GM04504 (cell line): ENCODE measurements around the gene LRRC3B.
"Not testable (repeated sequence)": the region's sequence is repeated elsewhere in the genome, so short reads cannot be mapped to it uniquely, and the experiment has no call there.

Experiments
- DNase-seq: peaks from one replicate; pipeline ENCODE4 v3.0.0-alpha.2; 2012; ENCODE audit warnings: low read depth

The LRRC3B gene, protein sequence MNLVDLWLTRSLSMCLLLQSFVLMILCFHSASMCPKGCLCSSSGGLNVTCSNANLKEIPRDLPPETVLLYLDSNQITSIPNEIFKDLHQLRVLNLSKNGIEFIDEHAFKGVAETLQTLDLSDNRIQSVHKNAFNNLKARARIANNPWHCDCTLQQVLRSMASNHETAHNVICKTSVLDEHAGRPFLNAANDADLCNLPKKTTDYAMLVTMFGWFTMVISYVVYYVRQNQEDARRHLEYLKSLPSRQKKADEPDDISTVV

DNA sequence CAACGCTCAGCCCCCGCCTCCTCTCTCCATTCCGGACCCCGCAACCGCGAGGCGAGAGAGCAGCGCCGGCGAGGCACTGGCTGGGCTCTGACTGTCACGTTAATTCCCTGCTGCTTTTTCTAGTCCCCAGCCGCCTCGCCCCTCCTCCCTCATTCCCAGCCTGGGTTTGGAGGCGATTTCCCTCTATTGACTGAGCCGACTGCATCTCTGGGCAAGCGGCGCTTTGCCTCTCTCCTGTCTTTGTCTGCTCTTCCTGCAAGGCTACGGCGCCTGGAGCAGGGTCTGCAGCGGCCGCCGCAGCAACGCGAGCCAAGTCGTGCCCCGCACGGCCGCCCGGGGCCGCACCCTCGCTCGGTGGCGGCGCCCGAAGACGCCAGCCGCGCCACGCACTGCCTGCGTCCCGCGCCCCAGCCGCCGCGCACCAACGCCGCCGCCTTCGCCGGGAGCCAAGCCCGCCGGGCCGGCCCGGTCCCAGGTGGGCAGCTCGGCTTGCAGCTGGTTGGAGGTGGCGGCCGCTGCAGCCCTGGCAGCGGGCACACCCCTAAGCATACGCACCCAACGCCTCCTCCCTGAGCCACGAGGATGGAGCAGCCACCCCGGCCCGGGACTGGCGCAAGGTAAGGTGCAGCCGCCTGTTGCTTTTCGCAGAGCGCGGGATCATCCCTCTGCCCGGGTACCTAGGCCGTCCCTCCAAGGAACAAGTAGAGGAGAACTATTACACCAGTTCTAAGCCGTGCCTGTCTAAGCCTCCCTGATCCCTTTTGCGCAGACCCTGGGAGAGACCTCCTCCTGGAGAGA, at the start of gene LRRC3B:
Gene LRRC3B, plus strand, starts transcription at position 152 of the 798 bp plus-strand sequence. CDS start 86,901 bp downstream, outside the sequence.
- DNase-seq, result no peak

DNA sequence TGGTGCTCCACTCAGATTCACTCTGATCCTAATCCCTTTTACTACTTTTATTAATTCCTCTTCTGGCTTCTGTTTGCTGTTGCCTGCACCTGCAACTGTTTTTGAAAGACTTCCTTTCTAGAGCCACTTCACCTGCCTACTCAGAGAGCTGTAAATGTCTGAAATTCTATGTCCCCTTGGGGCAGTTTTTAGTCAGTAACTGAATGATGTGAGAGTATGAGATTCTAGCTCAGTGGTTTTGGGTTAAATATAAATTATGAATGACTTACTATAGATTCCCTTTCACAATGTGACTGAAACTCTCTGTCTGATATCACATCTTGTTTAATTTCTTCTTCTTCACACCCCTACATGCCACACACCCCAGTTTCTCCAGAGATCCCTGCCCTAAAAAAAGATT, 47.8 kb upstream of the LRRC3B start:
- DNase-seq, result no peak

DNA sequence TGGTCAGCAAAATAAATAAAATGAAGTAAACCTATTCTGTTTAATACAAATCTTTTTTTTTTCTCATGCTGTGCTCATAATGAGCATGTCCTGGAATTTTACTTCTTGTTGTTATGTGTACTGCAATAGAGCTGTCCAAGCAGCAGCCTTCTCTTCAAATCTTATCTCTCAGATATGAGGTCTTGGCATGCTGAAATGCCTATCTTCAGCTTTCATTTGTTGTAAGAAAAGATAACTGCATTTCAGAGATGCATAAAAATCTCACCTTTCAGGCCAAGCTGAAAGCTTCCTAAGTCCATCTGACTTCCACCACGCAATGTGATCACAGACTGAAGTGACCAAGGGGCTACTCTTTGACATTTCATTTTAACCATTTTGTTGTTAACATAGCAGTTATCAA, 43.5 kb upstream of the LRRC3B start:
- DNase-seq, result no peak

DNA sequence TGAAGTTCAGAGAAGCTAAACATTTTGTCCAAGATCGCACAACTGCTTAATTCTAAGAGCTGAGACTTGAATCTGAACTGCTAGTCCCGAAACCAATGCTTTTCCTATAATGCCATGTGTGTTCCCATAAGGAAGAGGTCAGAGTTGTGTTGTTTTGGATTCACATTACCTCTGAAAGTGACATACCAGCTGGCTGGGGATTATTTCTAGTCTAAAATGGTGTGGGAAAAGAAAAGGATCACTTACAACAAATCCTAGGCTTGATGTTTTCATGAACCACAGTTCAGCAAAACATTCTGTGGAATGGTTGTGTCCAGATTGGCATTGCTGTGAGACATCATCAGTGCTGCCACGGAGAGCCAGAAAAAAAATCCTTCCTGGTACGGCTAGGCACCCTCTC, 35.0 kb upstream of the LRRC3B start:
- DNase-seq, result no peak

DNA sequence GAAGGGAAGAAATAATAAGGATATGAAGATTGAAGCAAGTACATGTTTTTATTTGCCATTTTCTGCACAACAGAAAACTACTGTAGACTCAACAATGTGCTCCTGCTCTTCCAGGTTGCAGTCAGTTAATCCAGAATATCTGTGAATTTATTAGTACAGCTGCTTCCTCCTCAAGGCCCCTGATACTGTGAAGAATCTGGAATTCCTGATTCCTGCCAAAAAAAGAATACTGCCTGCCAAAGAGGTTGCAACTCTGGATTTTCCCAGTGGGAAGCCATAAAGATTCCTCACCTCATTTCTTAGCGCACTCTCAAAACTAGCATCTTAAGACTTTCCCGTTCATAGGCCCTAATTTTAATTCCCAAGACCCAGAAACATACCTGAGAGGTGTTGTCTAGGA, 33.6 kb upstream of the LRRC3B start:
- DNase-seq, result no peak

DNA sequence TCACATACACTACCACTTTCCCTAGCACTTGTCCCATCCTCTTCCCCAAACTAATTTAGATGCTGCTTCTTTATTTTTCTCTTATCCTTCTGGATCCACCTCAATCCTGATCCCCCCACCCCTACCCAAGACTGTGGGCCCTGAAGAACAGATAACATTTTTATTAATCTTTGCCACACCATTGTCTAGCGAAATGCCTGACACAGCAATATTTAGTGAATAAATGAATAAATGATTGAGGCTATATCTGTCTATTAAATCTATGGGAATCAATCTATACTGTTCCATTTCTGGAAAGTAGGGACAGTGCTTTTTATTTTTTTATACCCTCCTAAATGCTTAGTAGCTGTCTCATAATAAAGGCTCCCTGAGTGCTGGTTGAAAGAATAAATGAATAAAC, 32.9 kb upstream of the LRRC3B start:
- DNase-seq, result no peak

DNA sequence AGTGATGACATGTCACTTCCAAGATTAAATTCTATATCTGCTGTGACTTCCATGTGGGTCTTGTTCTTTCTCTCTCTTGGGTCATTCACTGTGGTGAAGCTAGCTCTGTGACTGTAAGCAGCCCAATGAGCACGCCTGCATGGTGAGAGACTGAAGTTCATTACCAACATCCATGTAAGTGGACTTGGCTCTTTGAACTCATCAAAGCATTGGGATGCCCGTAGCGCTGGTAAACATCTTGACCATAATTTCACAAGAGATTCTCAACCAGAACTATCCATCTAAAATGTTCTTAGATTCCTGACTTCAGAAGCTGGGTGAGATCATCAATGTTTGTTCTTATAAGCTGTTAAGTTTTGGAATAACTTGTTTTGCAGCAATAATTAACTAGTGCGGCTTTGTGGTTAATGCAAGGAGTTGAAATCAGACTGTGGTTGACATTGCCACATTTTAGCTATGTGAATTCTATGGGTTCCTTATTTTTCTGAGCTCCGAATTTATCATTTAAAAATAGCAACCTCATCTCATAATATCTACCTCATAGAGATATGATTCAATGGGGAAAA, 31.6 kb upstream of the LRRC3B start:
- no peak for DNase-seq

DNA sequence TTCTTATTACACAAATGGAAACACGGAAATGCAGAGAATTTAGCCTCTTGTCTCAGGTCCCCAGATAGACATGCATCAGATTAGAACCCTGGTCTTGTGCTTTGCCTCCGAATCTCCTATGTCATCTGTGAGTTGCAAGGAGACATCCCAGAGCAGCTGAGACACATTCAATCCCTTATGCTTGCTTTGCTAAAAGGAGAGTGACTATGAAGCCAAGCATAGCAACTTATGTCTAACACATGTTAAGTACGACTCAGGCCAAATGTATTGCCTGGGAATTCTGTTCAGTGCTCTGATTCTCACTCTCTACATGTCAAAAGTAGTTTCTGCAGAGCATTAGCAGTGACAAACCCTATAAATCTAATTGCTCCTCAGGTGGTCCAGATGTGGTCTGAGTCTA, 30.6 kb upstream of the LRRC3B start:
- DNase-seq, result no peak

DNA sequence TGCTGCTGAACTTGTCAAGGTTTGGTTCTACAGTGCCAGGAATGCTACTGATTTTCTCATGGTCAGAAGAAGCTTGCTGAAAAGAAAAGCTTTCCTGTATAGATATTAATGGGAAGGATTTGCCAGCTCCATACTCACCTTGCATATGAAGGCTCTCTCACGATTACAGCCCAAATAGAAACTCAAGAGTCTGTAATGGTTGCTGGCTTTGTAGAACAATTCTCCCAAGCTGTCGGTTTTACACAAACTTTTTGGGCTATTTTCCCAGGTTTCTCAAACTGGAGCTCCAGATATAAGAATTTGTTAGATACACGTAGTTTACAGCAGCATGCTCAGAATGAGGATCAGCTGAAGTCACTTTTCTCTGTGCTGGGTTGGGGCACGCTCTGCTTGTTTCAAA, 30.1 kb upstream of the LRRC3B start:
- DNase-seq, result no peak

DNA sequence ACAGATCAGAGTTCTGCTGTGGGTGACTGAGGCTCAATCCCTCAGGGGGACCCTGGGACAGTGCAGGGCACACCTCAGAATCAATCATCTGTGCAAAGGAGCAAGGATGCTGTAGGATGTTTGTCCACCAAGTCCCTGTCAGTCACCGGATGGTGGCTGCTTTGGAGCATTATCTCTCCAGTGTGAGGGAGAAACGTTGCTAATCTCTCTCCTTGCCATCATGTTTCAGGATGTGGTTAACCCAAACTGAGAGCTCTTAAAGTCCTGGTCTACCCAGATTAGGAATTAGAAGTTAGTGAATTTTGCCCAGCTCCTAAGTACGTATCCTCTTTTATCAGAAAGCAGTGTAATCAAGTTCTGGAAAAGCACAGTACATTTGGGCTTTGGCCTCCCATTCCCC, 26.2 kb upstream of the LRRC3B start:
- DNase-seq, result no peak

DNA sequence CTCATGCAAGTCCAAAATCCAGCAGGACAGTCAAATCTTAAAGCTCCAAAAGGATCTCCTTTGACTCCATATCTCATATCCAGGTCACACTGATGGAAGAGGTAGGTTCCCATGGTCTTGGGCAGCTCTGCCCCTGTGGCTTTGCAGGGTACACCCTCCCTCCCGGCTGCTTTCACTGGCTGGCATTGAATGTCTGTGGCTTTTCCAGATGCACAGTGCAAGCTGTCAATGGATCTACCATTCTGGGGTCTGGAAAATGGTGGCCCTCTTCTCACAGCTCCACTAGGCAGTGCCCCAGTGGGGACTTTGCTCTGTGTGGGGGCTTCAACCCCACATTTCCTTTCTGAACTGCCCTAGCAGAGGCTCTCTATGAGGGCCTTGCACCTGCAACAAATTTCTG, 19.3 kb upstream of the LRRC3B start:
- not testable (repeated sequence) for DNase-seq

DNA sequence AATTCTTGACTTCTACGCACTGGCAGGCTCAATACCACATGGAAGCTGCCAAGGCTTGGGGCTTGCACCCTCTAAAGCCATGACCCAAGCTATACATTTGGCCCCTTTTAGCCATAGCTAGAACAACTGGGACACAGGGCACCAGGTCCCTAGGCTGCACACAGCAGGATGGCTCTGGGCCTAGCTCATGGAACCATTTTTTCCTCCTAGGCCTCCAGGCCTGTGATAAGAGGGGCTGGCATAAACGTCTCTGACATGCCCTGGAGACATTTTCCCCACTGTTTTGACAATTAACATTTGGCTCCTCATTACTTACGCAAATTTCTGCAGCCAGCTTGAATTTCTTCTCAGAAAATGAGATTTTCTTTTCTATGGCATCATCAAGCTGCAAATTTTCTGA, 18.8 kb upstream of the LRRC3B start:
- not testable (repeated sequence) for DNase-seq

DNA sequence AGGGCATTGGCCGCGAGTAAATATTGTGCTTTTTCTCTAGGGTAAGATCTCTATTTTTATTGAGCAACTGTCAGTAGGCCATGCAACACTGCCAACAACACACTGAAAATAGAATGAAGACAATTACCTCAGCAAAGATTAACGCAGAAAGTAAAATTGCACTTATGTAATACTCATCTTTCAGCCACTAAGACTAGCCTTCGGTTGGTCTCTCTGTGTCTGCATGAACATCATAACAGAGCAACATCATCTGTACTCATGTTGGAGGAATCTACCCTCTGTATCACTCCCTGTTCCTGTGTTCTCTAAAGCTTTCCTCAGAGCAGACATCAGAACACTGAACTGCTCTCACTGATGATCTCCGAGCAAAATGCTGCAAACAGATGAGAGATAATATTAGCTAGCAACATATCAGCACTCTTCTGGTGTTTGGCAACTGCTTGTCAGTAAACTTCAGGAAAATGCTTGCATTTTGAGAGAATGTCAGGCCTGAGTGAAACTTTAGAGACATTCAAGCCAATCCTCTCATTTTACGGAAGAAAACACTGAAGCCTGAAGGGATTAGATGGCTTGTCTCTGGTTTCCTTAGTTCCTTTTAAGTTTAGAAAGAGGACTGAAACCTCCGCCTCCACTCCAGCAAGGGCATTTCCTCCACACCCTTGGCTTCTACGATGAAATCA, 8.4 kb upstream of the LRRC3B start:
- no peak for DNase-seq

DNA sequence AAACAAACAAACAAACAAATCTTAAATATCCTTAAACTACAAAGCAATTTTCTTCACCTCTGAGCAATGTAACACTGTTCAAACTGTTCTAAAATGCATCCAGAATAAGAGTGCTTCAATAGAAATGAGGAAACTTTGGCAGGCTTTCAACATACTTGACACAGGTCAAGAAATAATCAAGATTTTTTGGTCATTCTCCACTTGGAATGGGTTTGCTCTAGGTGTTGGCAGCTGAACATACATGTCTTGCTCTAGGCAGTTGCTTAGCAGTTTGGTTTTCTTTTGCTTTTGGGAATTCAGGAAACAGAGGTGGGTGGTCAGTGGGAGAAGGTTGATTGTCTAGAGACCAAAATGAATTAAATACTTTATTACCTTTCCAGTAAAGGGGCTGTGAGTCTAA, 1.4 kb upstream of the LRRC3B start:
- no peak for DNase-seq

DNA sequence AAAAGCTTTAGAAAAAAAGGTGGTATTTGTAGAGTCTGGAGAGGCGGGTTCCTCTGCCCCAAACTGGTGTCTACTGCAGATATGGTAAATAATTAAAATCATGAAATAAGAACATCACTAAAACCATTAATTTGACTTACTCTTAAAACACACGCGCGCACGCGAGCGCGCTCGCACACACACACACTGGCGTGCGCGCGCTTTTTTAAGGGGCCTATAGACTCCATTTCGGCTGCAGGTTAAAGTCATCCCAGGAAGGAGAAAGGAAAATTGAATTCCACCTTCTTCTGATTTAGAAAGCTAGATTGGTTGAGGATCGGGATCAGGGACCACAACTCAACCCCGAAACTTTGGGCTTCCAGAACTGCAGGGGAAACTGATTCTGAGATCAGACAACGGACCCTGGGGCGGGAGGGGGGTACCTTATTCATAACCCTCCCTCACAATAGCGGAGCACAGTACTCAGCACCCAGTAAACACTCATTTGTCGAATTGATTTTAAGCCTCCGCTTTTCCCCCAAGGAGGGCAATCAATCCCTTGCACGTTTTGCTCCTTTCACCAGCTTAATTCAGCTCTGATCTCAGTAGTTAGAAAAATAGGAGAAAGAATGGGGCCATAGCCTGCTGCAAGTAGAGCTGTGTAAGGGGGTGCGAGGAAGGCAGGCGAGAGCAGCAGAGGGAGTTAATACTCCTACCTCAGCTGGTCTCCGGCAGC, 509 bp upstream of the LRRC3B start:
- DNase-seq, result no peak

DNA sequence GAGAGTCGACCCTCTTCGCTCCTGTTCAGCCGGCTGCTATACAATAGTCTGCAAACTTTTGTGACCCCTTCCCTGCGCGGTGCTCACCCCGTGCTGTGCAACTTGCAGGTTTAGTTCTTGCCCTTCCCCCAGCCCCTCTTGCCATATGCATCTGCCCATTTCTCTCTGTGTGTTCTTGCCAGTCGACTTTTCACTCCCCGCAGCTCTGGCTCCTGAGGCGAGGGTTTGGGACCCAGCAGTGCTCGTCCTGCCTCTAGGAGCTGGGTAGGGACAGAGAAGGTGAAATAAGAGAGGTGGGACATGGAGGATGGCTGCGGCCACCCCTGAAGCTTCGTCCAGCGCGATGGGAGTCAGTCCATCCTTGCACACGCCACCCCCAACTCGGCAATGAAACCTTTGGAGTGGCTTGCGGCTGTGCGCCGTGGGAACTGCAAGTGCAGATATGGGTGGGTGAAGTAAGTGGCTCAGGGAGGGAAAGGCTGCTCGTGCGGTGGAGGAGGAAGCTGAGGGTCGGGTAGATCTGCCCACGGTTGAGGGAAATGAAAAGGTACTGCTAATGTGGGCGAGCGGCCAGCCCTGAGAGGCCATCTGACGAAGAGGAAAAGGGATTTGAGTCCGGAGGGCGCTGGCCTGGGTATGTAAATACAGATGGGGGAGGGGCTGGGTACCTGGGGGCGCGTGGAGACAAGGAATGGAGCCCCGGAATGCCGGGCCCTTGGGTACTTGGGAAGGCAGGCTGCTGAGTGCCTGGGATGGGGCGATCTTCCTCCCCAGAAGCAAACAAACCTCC, 1.0 kb downstream of the LRRC3B start:
- DNase-seq, result no peak

DNA sequence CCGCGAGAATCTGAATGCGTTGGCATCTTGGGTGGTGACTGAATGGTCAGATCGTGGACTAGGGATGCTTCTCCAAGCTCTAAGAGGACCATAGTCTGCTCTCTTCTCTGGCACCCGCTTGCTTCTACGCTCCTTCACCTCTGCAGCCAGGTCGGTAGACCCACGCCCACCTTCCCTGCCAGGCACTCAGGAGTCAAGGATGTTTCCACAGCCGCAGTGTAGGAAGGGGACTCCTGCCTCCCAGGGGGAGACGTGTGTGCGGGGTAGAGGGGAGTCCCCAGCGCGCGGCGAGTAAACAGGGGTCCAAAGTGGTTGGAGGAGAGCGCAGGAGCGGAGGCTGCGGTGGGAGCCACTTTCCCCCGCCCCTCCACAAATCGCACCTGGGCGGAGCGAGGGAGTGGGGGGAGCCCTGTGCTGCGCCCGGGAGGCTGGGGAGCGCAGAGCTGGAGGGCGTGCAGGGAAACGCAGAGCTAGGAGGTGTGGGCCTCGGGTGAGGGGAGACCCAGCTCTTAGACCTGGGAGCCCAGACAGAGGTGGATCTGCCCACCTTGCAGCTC, 1.7 kb downstream of the LRRC3B start:
- no peak for DNase-seq

DNA sequence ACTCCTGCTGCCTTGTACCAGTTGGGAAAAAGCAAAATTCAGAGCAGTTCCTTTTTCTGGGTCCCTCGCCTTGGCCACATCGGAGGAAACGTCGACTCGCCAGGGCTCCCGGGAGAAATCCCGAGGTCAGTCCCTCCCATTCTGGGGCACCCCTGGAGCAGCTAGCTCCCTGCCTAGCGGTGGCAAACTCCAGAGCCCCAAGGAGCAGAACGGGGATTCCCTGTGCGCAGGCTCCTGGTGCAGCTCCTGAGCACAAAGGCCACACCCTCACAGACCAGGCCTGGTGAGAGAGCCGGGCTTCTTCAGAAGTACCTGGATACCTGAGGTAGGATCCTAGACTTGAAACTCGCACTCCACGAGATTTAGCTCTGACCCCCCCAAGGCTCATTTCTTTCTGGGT, 2.6 kb downstream of the LRRC3B start:
- DNase-seq, result no peak

DNA sequence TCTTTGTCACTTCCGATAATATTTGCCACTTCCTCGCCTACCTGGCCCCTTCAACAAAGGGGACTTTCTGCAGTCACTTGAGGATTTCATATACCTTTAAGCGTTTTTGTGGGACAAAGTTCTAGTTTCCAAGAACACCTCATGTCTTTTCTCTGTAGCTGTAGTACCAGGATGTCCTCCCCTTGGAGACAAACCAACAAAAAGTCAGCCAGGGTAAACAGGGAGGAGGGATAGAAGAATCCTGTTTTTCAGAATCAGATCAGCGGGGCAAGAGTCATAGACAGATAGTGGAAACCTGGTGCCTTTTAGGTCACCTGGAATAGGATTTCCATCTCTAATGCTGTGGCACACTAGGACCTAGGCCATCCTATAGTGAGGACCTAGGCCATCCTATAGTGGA, 4.5 kb downstream of the LRRC3B start:
- DNase-seq, result no peak

DNA sequence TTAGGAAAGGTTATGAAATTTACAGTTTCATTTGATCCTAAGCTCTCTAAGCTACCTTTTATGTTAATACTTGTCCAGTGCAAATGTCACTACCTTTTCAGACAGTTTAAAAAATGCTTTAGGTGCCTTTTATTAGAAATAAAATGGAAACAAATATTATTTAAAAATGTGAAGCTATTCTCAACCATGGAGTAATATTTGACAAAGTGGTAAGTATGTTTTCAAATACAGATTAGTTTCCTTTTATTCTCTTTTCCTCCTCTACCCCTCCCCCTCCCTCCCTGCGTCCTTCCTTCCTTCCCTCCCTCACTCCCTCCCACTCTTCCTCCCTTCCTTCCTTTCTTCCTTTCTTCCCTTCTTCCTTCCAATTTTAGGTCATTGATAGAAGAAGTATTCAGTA, 6.3 kb downstream of the LRRC3B start:
- no peak for DNase-seq
